Measurements from ENCODE around the gene ZSCAN18.

Gene ZSCAN18

GRCh38 chr19:58085348-58085875, 12.6 kb downstream of the ZSCAN18 start:
- peaks cover 16% of the 10 kb centered on the region; the same call in 1 of the 2 replicates for H3K9me3 ChIP-seq (ENCODE audit: control insufficient read depth, insufficient read depth, low read length)
- H3K36me3 ChIP-seq (ENCODE audit: control insufficient read depth, insufficient read depth, low read length): peaks cover 31% of the 10 kb centered on the region; the same call in 1 of the 2 replicates
- no peaks in the 10 kb centered on the region for H3K4me1 ChIP-seq (ENCODE audit: control insufficient read depth, insufficient read depth, low read length)
- H3K27ac ChIP-seq (ENCODE audit: low read depth, low read length): no peak overlapping the region
- no peak overlapping the region for H3K4me3 ChIP-seq (ENCODE audit: low read depth, low read length)
- no peaks in the 10 kb centered on the region for H3K27me3 ChIP-seq (ENCODE audit: control insufficient read depth, insufficient read depth, low read length)
- no peak overlapping the region for H3K9ac ChIP-seq (ENCODE audit: low read depth, low read length)

- Histone ChIP-seq H3K27ac (ENCODE audit: low read depth, low read length) (no peak overlapping the region), H3K9me3 (ENCODE audit: control insufficient read depth, insufficient read depth, low read length) (peaks cover 22% of the 10 kb centered on the region), H3K9ac (ENCODE audit: low read depth, low read length) (no peak overlapping the region), H3K4me1 (ENCODE audit: control insufficient read depth, insufficient read depth, low read length) (no peaks in the 10 kb centered on the region), H3K36me3 (ENCODE audit: control insufficient read depth, insufficient read depth, low read length) (peaks cover 31% of the 10 kb centered on the region; the same call in 1 of the 2 replicates), H3K27me3 (ENCODE audit: control insufficient read depth, insufficient read depth, low read length) (no peaks in the 10 kb centered on the region), H3K4me3 (ENCODE audit: low read depth, low read length) (no peak overlapping the region)
Observed at GRCh38 chr19:58084596-58085347, 13.3 kb downstream of the ZSCAN18 start.

- Histone ChIP-seq H3K36me3 (ENCODE audit: control insufficient read depth, insufficient read depth, low read length) (peaks cover 26% of the 10 kb centered on the region; the same call in 1 of the 2 replicates), H3K4me3 (ENCODE audit: low read depth, low read length) (no peak overlapping the region), H3K27me3 (ENCODE audit: control insufficient read depth, insufficient read depth, low read length) (no peaks in the 10 kb centered on the region), H3K9ac (ENCODE audit: low read depth, low read length) (no peak overlapping the region), H3K9me3 (ENCODE audit: control insufficient read depth, insufficient read depth, low read length) (peaks cover 24% of the 10 kb centered on the region), H3K27ac (ENCODE audit: low read depth, low read length) (no peak overlapping the region), H3K4me1 (ENCODE audit: control insufficient read depth, insufficient read depth, low read length) (no peaks in the 10 kb centered on the region)
Observed at GRCh38 chr19:58083021-58083420, 15.0 kb downstream of the ZSCAN18 start.

GRCh38 chr19:58079792-58080191, 18.2 kb downstream of the ZSCAN18 start:
- H3K4me3 ChIP-seq (ENCODE audit: low read depth, low read length): no peak overlapping the region
- peaks cover 6% of the 10 kb centered on the region; the same call in 1 of the 2 replicates for H3K36me3 ChIP-seq (ENCODE audit: control insufficient read depth, insufficient read depth, low read length)
- H3K9me3 ChIP-seq (ENCODE audit: control insufficient read depth, insufficient read depth, low read length): peaks cover 37% of the 10 kb centered on the region
- H3K4me1 ChIP-seq (ENCODE audit: control insufficient read depth, insufficient read depth, low read length): no peaks in the 10 kb centered on the region
- no peak overlapping the region for H3K27ac ChIP-seq (ENCODE audit: low read depth, low read length)
- H3K27me3 ChIP-seq (ENCODE audit: control insufficient read depth, insufficient read depth, low read length): no peaks in the 10 kb centered on the region
- no peak overlapping the region for H3K9ac ChIP-seq (ENCODE audit: low read depth, low read length)

- Histone ChIP-seq H3K4me1 (ENCODE audit: control insufficient read depth, insufficient read depth, low read length) (no peaks in the 10 kb centered on the region), H3K9me3 (ENCODE audit: control insufficient read depth, insufficient read depth, low read length) (peaks cover 88% of the 10 kb centered on the region), H3K36me3 (ENCODE audit: control insufficient read depth, insufficient read depth, low read length) (peaks cover 26% of the 10 kb centered on the region)
Observed at GRCh38 chr19:58067240-58067912, 30.7 kb downstream of the ZSCAN18 start.

GRCh38 chr19:58063712-58064111, 34.3 kb downstream of the ZSCAN18 start:
- H3K4me1 ChIP-seq (ENCODE audit: control insufficient read depth, insufficient read depth, low read length): peaks cover 2% of the 10 kb centered on the region; the same call in 1 of the 2 replicates
- H3K27ac ChIP-seq (ENCODE audit: low read depth, low read length): no peak overlapping the region
- peaks cover 26% of the 10 kb centered on the region for H3K36me3 ChIP-seq (ENCODE audit: control insufficient read depth, insufficient read depth, low read length)
- H3K9ac ChIP-seq (ENCODE audit: low read depth, low read length): no peak overlapping the region
- H3K27me3 ChIP-seq (ENCODE audit: control insufficient read depth, insufficient read depth, low read length): no peaks in the 10 kb centered on the region
- H3K4me3 ChIP-seq (ENCODE audit: low read depth, low read length): no peak overlapping the region
- H3K9me3 ChIP-seq (ENCODE audit: control insufficient read depth, insufficient read depth, low read length): peaks cover 72% of the 10 kb centered on the region

More at GRCh38 chr19:58067240-58067912, 30.7 kb downstream of the ZSCAN18 start:
- H3K27ac ChIP-seq (ENCODE audit: low read depth, low read length): no peak overlapping the region
- no peak overlapping the region for H3K9ac ChIP-seq (ENCODE audit: low read depth, low read length)
- no peak overlapping the region for H3K4me3 ChIP-seq (ENCODE audit: low read depth, low read length)
- H3K27me3 ChIP-seq (ENCODE audit: control insufficient read depth, insufficient read depth, low read length): no peaks in the 10 kb centered on the region

- H3K4me3 ChIP-seq (ENCODE audit: low read depth, low read length): no peak overlapping the region
- no peak overlapping the region for H3K9ac ChIP-seq (ENCODE audit: low read depth, low read length)
- peaks cover 5% of the 10 kb centered on the region; the same call in 1 of the 2 replicates for H3K4me1 ChIP-seq (ENCODE audit: control insufficient read depth, insufficient read depth, low read length)
- peaks cover 6% of the 10 kb centered on the region for H3K36me3 ChIP-seq (ENCODE audit: control insufficient read depth, insufficient read depth, low read length)
- H3K27ac ChIP-seq (ENCODE audit: low read depth, low read length): no peak overlapping the region
- peaks cover 44% of the 10 kb centered on the region for H3K9me3 ChIP-seq (ENCODE audit: control insufficient read depth, insufficient read depth, low read length)
- no peaks in the 10 kb centered on the region for H3K27me3 ChIP-seq (ENCODE audit: control insufficient read depth, insufficient read depth, low read length)
Observed at GRCh38 chr19:58060231-58060630, 37.8 kb downstream of the ZSCAN18 start.

- no peaks in the 10 kb centered on the region for H3K27me3 ChIP-seq (ENCODE audit: control insufficient read depth, insufficient read depth, low read length)
- peaks cover 42% of the 10 kb centered on the region for H3K9me3 ChIP-seq (ENCODE audit: control insufficient read depth, insufficient read depth, low read length)
- H3K4me1 ChIP-seq (ENCODE audit: control insufficient read depth, insufficient read depth, low read length): peaks cover 5% of the 10 kb centered on the region; the same call in 1 of the 2 replicates
- peak overlapping the region; percentile 62 for H3K4me3 ChIP-seq (ENCODE audit: low read depth, low read length)
- H3K27ac ChIP-seq (ENCODE audit: low read depth, low read length): no peak overlapping the region
- H3K36me3 ChIP-seq (ENCODE audit: control insufficient read depth, insufficient read depth, low read length): peaks cover 6% of the 10 kb centered on the region
- peak overlapping the region; percentile 75 for H3K9ac ChIP-seq (ENCODE audit: low read depth, low read length)
Observed at GRCh38 chr19:58059671-58060078, 38.4 kb downstream of the ZSCAN18 start.

- peaks cover 6% of the 10 kb centered on the region for H3K36me3 ChIP-seq (ENCODE audit: control insufficient read depth, insufficient read depth, low read length)
- peaks cover 5% of the 10 kb centered on the region; the same call in 1 of the 2 replicates for H3K4me1 ChIP-seq (ENCODE audit: control insufficient read depth, insufficient read depth, low read length)
- peaks cover 42% of the 10 kb centered on the region for H3K9me3 ChIP-seq (ENCODE audit: control insufficient read depth, insufficient read depth, low read length)
- peak within 1 kb of the TSS; percentile 62 for H3K4me3 ChIP-seq (ENCODE audit: low read depth, low read length)
- H3K27ac ChIP-seq (ENCODE audit: low read depth, low read length): peak within 1 kb of the TSS; percentile 63
- peak within 1 kb of the TSS; percentile 75 for H3K9ac ChIP-seq (ENCODE audit: low read depth, low read length)
- H3K27me3 ChIP-seq (ENCODE audit: control insufficient read depth, insufficient read depth, low read length): no peaks in the 10 kb centered on the region
Observed at GRCh38 chr19:58059003-58059670, 38.9 kb downstream of the ZSCAN18 start, which contains the start of gene ZNF135. Gene ZNF135, plus strand, starts transcription at chr19:58059282. Its CDS starts 721 bp downstream, at chr19:58060003.

- Histone ChIP-seq H3K4me1 (ENCODE audit: control insufficient read depth, insufficient read depth, low read length) (peaks cover 5% of the 10 kb centered on the region; the same call in 1 of the 2 replicates), H3K9ac (ENCODE audit: low read depth, low read length) (peak overlapping the region; percentile 75)
Observed at GRCh38 chr19:58058467-58058866, 39.6 kb downstream of the ZSCAN18 start.

More at GRCh38 chr19:58058467-58058866, 39.6 kb downstream of the ZSCAN18 start:
- peak overlapping the region; percentile 63 for H3K27ac ChIP-seq (ENCODE audit: low read depth, low read length)
- peaks cover 42% of the 10 kb centered on the region for H3K9me3 ChIP-seq (ENCODE audit: control insufficient read depth, insufficient read depth, low read length)
- H3K27me3 ChIP-seq (ENCODE audit: control insufficient read depth, insufficient read depth, low read length): no peaks in the 10 kb centered on the region
- peaks cover 3% of the 10 kb centered on the region for H3K36me3 ChIP-seq (ENCODE audit: control insufficient read depth, insufficient read depth, low read length)
- H3K4me3 ChIP-seq (ENCODE audit: low read depth, low read length): peak overlapping the region; percentile 62

All from HUES48 (cell line).